Astrocyte of the cerebellum (primary cell): ENCODE data around the gene OR2W3.

Source experiments
- DNase-seq: peaks from one replicate; pipeline ENCODE4 v3.0.0-alpha.2; 2011; ENCODE audit warnings: low read depth
- H3K4me3 ChIP-seq: 2 replicates; pipeline ENCODE4 v1.5.1; 2011; ENCODE audit warnings: mild to moderate bottlenecking, low read depth, low read length, moderate library complexity
- CTCF ChIP-seq: IDR thresholded peaks from 2 replicates; pipeline ENCODE4 v1.5.1; 2012; ENCODE audit warnings: low read length, low read depth, moderate library complexity, mild to moderate bottlenecking; ENCODE audit errors: missing control alignments
- in situ Hi-C: cut with HindIII; loops from 2 replicates; pipeline ENCODE4 v1.10.0; 2017; ENCODE audit warnings: low sequenced_read_pairs

The OR2W3 gene

DNA sequence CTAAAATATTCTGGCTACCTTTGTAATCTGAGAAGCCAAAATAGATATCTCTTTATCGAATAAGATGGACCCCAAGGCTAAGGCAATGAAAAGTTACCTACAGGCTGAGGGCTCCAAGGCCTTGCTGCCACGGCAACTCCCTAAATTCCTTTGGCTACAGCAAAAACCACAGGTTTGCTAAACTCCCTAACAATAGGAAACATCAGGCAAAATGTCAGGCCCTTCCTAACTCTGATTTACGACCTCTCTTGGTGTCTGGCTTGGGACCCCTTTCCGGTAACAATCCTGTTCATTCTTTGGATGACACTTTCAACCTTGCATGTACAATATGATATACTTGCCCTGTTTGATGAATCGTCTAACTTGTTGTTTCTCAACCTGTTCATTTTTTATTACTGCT is 13.4 kb downstream of the OR2W3 start:
- in situ Hi-C loops = no loop called here
- no peak for DNase-seq
- no peak for TF ChIP-seq CTCF
- H3K4me3 ChIP-seq = no peak overlapping the region

- TF ChIP-seq CTCF = no peak
- no peak overlapping the region for H3K4me3 ChIP-seq
- DNase-seq = no peak
- in situ Hi-C loops = no loop called here
Measured at GRCh38 chr1:247913786-247914185, 18.4 kb downstream of the OR2W3 start.

DNA sequence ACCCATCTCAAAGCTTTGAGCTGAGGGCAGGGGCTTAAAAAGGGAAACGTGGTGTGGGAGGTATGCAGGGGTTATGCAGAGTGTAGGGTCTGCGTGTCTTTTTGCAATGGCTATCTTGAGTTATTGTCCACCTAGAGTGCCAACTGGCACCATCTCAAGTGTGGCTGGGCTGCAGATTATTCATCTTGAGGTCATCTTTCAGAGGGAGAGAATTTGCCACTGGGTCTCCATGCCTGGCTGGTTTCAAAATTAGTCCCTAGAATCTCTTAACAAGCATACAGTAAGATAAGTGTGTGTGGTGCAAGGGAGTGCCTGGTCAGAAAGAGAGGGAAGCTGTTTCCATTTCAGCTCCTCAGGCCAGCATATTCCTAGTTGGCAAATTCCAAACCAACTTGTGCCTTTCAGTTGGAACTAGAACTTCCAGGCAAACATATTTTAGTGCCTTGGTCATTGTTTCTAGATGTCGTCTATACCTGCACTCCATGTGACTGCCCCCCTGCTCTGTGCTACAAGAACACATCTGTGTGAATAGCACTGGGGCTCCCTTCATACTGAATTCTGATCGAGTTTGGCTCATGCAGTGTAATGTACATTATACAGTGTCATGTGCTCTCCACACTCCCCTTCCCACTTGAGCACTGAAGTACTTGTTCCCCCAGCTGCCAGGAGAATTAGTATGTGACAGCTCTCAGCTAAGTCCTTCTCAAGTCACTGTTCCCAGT is 19.7 kb downstream of the OR2W3 start:
- H3K4me3 ChIP-seq = no peak overlapping the region
- in situ Hi-C loops = no loop called here
- no peak for TF ChIP-seq CTCF
- no peak for DNase-seq

DNA sequence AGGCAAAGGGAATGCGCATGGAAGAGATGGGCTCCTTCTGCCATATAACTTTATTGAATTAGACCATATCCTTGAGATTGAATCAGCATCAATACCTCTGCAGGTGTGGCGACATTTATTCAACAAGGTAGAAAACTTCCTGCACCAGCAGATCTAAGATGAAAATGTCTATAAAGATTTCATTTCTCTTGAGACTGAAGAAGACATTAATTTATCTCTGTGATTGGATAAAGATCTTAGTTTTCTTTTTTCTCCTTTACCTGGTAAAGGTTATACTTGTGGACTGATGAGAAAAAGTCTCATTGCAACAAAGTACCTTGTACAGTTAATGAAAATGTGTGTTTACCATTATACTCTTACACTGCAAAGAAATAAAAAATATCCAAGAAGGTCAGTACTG is 24.6 kb downstream of the OR2W3 start, which contains the start of gene OR2T8:
Gene OR2T8 (plus strand): TSS at position 301 of the 400 bp plus-strand sequence. CDS start 766 bp downstream, outside the sequence.
- DNase-seq = no peak
- no peak for TF ChIP-seq CTCF

DNA sequence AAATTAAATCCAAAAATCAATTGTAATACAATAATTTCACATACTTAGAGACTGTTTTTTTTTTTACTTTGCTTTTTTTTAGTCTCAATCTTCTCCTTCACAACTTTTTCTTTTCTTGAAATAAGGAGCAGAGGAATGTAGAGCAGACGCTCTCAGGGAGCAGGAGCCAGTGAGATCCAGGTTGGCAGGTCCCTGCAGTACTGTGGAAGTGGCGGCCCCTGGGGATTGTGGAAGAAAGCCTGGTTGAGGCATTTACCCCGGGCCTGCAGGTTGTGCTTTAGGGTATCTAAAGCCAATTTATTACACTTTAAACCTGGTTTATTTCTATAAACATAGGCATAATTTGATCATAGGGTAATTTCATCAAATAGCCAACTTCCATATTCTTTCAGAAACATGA is 28.6 kb downstream of the OR2W3 start:
- in situ Hi-C loops = no loop called here
- no peak for DNase-seq
- no peak for TF ChIP-seq CTCF
- no peak overlapping the region for H3K4me3 ChIP-seq

More for the DNA sequence above, 24.6 kb downstream of the OR2W3 start, which contains the start of gene OR2T8:
- in situ Hi-C loops = no loop called here
- no peak within 1 kb of the TSS for H3K4me3 ChIP-seq

DNA sequence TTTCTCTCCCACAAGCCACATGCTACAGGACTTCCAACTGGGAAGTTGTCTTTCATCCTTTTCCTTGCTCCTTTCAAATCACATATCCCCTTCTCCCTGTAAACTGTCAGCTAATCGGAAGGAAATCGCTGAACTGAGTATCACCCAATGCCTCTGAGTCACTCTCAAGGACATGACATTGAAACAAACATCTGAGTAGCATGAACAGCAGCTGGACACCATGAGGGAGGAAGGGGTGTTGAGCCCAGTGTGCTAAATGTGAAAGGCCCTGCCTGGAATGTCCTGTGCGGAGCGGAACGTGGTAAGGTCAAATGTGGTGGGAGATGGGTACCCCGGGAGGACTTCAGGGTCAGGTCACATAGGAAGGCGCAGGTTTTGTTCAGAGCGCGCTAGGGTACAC is 29.5 kb downstream of the OR2W3 start, which contains the start of gene OR2AJ1:
Gene OR2AJ1 (plus strand): TSS at position 22 of the 400 bp plus-strand sequence. CDS start 8,880 bp downstream, outside the sequence.
- no peak within 1 kb of the TSS for H3K4me3 ChIP-seq
- in situ Hi-C loops = no loop called here
- no peak for DNase-seq
- TF ChIP-seq CTCF = no peak
